Smooth muscle cell (in vitro differentiated cells): Measurements from ENCODE around the gene SPC25. TPM values are rescaled to one million over a fixed set of nuclear protein-coding genes. Genes with fewer than 3 reads are reported as not detected.

Experiments
- DNase-seq: peaks from one replicate; lab custom pipeline; 2025; ENCODE audit not compliant: unreplicated experiment; lab: John Stamatoyannopoulos, UW
- H2AFZ ChIP-seq: fragments of 200-600 bp; sonication (generic); 2 replicates; pipeline ENCODE4 v1.6.0; 2016; ENCODE audit warnings: antibody characterized with exemption, low read depth, mild to moderate bottlenecking
- H3F3A ChIP-seq: fragments of 200-600 bp; sonication (generic); 2 replicates; pipeline ENCODE4 v1.6.0; 2017; ENCODE audit warnings: antibody characterized with exemption, low read depth
- H3K27ac ChIP-seq: fragments of 200-600 bp; sonication (generic); 2 replicates; pipeline ENCODE4 v1.5.1; 2016; ENCODE audit warnings: low read depth, mild to moderate bottlenecking
- H3K27me3 ChIP-seq: fragments of 200-600 bp; sonication (generic); 2 replicates; pipeline ENCODE4 v1.6.1; 2016; ENCODE audit warnings: low read depth, mild to moderate bottlenecking
- H3K36me3 ChIP-seq: fragments of 200-600 bp; sonication (generic); 2 replicates; pipeline ENCODE4 v1.5.1; 2016; ENCODE audit warnings: low read depth
- H3K4me1 ChIP-seq: fragments of 200-600 bp; sonication (generic); 2 replicates; pipeline ENCODE4 v1.5.1; 2016; ENCODE audit warnings: low read depth
- H3K4me2 ChIP-seq: fragments of 200-600 bp; sonication (generic); 2 replicates; pipeline ENCODE4 v1.6.0; 2016; ENCODE audit warnings: mild to moderate bottlenecking
- H3K4me3 ChIP-seq: fragments of 200-600 bp; sonication (generic); 2 replicates; pipeline ENCODE4 v1.5.1; 2016; ENCODE audit warnings: mild to moderate bottlenecking
- H3K79me2 ChIP-seq: fragments of 200-600 bp; sonication (generic); 2 replicates; pipeline ENCODE4 v1.6.0; 2016; ENCODE audit warnings: low read depth, mild to moderate bottlenecking
- H3K9ac ChIP-seq: fragments of 200-600 bp; sonication (generic); 2 replicates; pipeline ENCODE4 v1.6.0; 2016; ENCODE audit warnings: low read depth
- H3K9me3 ChIP-seq: fragments of 200-600 bp; sonication (generic); replicated peaks from 2 replicates; pipeline ENCODE4 v1.5.1; 2016; ENCODE audit warnings: low read depth
- H4K20me1 ChIP-seq: fragments of 200-600 bp; sonication (generic); 2 replicates; pipeline ENCODE4 v1.6.0; 2016; ENCODE audit warnings: low read depth
- CTCF ChIP-seq: fragments of 200-600 bp; sonication (generic); IDR thresholded peaks from 2 replicates; pipeline ENCODE4 v1.5.1; 2017; ENCODE audit warnings: borderline replicate concordance, mild to moderate bottlenecking, antibody characterized with exemption; ENCODE audit not compliant: insufficient read depth, poor library complexity, severe bottlenecking
- WGBS: methylation state at CpG from one replicate; pipeline ENCODE4 v1.1.7; 2016; ENCODE audit warnings: low lambda C conversion rate; 5-methylcytosine and 5-hydroxymethylcytosine counted together
- polyA plus RNA-seq: library from polyadenylated mRNA; unstranded; fragments of >200 nt; fragmentation: Nextera tagmentation; extraction: Ambion mirVana; gene quantifications from 2 replicates; pipeline ENCODE4 v1.2.1, GENCODE V29; 2016
- total RNA-seq: library from RNA; depleted of rRNA; stranded (reverse); fragments of >200 nt; gene quantifications from 2 replicates; pipeline ENCODE4 v1.2.3, GENCODE V29; 2014

Gene SPC25
- total and polyA plus RNA-seq, 2 experiments from 2014 or later: 3.1 to 7.7 TPM

DNA sequence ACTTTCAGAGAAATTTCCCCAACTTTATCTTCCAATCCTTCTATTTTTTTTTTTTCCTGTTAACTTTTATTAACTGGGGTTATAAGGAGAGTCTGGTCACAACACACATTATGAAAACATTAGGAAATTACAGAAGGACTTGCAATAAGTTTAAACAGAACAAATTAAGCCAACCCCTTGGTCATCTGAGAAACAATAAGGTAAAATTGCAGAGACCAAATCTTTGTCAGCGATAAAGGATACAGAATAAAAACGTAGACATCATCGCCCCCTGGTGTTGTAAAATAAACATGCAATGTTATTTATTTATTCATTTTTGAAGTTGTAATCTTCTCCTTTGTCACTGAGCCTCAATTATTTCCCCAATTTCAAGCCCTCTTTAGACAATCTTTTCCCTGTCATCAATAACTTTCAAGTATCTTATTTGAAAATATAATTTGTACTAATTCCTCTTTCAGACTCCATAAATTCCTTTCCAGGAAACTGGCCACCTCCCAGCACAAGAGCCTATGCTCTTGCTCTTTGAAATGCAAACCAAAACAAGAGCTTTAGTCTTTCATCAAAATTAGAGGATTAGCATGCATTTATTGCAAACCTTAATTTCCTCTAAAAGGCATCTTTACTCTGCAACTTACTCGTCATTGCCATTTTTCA is 30.4 kb upstream of the SPC25 start:
- no peaks in the 10 kb centered on the region for H3K79me2 ChIP-seq
- H3K9ac ChIP-seq: no peak overlapping the region
- peak; percentile 67 for TF ChIP-seq CTCF
- no peak overlapping the region for H2AFZ ChIP-seq
- H3K4me3 ChIP-seq: no peak overlapping the region
- WGBS: 20% methylated on average over 4 of the region's 4 CpGs
- H4K20me1 ChIP-seq: no peaks in the 10 kb centered on the region
- DNase-seq: no peak
- H3K4me1 ChIP-seq: no peaks in the 10 kb centered on the region
- no peaks in the 10 kb centered on the region for H3K36me3 ChIP-seq
- no peak overlapping the region for H3K4me2 ChIP-seq
- H3K27ac ChIP-seq: no peak overlapping the region
- no peaks in the 10 kb centered on the region for H3K27me3 ChIP-seq
- no peaks in the 10 kb centered on the region for H3K9me3 ChIP-seq
- H3F3A ChIP-seq: no peaks in the 10 kb centered on the region

DNA sequence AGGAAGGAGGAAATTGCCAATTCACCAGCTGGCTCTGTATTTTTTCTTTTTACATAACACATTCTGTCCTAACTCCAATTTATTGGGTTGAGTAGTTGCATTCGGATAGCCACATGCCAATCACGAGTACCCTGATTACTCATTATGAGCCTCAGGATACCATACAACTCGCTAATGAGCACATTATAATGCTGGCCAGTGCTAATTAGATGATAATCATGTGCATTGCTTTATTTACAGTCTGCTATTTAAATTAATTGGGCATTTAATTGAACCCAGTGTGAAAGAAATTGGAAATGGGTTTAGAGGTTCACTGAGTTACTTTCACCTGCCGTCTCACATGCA is 26.1 kb upstream of the SPC25 start:
- H3K27me3 ChIP-seq: peaks cover 18% of the 10 kb centered on the region

GRCh38 chr2:168915441-168916330 is 25.5 kb upstream of the SPC25 start:
- no peaks in the 10 kb centered on the region for H3K79me2 ChIP-seq
- DNase-seq: no peak
- H2AFZ ChIP-seq: no peak overlapping the region
- no peaks in the 10 kb centered on the region for H3F3A ChIP-seq
- H3K4me2 ChIP-seq: no peak overlapping the region
- TF ChIP-seq CTCF: no peak
- H3K36me3 ChIP-seq: no peaks in the 10 kb centered on the region
- H3K4me3 ChIP-seq: no peak overlapping the region
- 99% methylated on average over 3 of the region's 3 CpGs for WGBS
- H3K9ac ChIP-seq: no peak overlapping the region
- no peaks in the 10 kb centered on the region for H4K20me1 ChIP-seq
- no peak overlapping the region for H3K27ac ChIP-seq
- H3K4me1 ChIP-seq: peaks cover 4% of the 10 kb centered on the region
- H3K9me3 ChIP-seq: no peaks in the 10 kb centered on the region
- H3K27me3 ChIP-seq: peaks cover 19% of the 10 kb centered on the region

More for the DNA sequence above, 26.1 kb upstream of the SPC25 start:
- Histone ChIP-seq H3K9ac (no peak overlapping the region), H3K4me3 (no peak overlapping the region), H2AFZ (no peak overlapping the region), H4K20me1 (no peaks in the 10 kb centered on the region), H3K9me3 (no peaks in the 10 kb centered on the region), H3K27ac (no peak overlapping the region), H3F3A (no peaks in the 10 kb centered on the region), H3K4me1 (peaks cover 4% of the 10 kb centered on the region), H3K79me2 (no peaks in the 10 kb centered on the region), H3K4me2 (no peak overlapping the region), H3K36me3 (no peaks in the 10 kb centered on the region)
- WGBS: 91% methylated on average over 4 of the region's 4 CpGs
- DNase-seq: no peak
- TF ChIP-seq CTCF: no peak
